HG03175 (cell line): Measurements from ENCODE around the gene NPTXR.
A peak's percentile ranks its signal among the peaks of the same experiment; 100 is the strongest.

Source experiments
- ATAC-seq: cut with Tn5 transposase; IDR thresholded peaks from one replicate; pipeline ENCODE4 v1.9.1; 2021; ENCODE audit warnings: mild to moderate bottlenecking, moderate library complexity; ENCODE audit not compliant: unreplicated experiment

NPTXR gene

GRCh38 chr22:38799265-38800002 is 44.4 kb downstream of the NPTXR start:
- ATAC-seq: no peak

DNA sequence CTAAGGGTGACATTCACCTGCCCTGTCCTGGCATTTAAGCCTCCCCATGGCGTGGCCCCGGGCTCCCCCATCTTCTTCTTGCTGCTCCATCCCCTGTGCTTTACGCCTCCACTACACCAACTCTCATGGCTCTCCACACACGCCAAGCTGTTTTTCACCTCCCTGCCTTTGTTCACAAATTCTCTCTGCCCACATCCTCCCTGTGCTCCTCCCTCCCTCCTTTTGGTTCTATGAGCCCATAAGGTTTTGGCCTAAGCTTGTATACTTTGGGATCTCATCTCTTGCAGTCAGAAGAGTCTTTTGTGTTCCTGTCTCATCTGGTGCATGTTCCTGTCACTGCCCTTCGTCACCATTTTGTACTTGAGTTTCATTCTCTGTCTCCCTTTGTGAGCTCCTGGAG is 45.3 kb downstream of the NPTXR start:
- no peak for ATAC-seq

- no peak for ATAC-seq
Measured at GRCh38 chr22:38796262-38796957, 47.4 kb downstream of the NPTXR start.

DNA sequence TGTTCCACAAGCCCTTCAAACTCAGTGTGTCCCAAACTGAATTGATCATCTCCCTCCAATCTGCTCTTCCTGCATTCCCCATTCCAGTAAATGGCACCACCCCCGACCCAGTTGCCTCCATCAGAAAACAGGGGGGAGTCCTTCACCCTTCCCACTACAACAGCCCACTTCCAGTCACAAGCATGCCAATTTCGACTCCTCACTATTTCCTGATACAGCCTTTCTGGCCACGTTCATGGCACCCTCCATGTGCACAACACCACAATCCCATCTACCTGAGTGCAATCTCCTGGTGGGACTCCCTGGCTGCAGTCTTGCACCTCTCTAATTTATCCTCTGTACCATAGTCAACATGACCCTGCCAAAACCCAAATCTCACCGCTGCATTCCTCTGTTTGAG is 48.3 kb downstream of the NPTXR start:
- ATAC-seq: no peak

GRCh38 chr22:38793721-38794466 is 49.9 kb downstream of the NPTXR start, which contains the start of gene DNAL4:
TSS of gene DNAL4 (minus strand) at chr22:38794143. CDS start at chr22:38782731, 11,412 bp downstream.
- peak; percentile 94 for ATAC-seq

DNA sequence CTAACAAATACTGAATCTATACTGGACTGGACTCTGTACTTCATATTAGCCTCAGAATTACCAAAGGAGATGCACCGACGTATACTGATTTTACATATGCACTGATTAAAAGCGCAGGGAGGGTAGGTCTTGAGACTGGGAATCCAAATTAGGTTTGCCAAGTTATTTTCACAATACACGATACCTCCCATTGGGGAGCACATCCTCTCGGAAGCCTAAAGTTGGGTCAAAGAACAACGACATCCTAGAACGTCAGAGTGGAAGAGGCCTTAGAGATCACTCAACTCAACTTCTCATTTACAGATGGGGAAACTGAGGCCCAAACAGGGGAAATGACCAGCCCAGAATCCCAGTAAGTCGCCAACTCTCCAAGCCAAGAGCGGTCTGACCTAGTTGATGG is 50.5 kb downstream of the NPTXR start:
- no peak for ATAC-seq

- no peak for ATAC-seq
Measured at GRCh38 chr22:38792833-38793232, 51.0 kb downstream of the NPTXR start.

DNA sequence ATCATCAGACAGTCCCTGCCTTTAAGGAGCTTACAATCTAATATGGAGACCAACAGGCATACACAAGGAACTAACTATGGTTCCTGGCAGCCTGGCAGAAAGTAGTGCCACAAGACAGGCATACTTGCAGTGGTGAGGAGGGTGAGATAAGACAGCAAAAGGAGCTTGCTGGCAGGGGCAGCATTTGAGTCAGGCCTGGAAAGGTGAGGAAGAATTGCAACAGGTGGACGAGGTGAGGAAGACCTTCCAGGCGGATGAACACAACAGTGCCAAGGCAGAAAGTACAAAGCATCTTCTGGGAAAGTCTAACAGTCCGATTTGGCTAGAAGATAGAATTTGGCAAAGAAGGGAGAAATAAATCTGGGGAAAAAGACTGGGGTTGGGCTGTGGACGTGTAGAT is 54.2 kb downstream of the NPTXR start:
- ATAC-seq: no peak

- ATAC-seq: no peak
Measured at GRCh38 chr22:38788846-38789245, 55.0 kb downstream of the NPTXR start.

DNA sequence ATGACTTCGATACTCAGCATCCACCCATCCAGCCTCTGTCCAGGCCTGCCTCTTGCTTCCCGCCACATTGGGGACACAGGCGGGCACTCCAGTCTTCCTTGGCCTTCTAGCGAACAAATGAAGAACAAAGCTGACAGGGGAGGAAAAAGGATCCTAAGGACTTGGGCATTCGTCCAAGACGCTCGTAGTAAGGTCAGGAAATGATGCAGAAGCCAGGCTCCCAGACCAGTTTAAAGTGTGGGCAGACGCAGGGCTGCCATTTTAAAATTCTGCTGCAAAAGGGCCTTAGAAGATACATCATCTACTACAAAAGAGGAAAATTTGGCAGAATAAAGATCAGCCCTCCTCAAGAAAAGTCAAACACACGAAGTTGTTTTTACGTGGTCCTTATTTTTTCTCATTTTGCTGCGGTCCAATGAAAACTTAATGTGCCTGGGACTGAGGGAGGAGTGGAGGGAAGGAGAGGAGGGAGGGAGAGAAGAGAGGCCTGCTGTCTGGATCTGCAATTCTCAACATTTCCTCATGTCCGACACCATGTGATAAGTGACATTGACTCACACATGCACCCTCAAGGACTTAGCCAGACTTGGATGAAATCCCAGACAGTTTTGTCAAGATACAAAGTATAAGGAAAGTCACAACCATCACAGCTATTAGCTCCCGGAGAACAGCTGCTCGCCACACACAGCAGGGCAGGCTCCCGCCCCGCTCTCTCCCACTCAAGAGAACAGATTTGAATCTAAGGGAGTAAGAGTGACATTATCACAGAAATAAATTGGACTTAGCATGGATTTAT is 55.6 kb downstream of the NPTXR start:
- no peak for ATAC-seq

GRCh38 chr22:38786631-38787030 is 57.2 kb downstream of the NPTXR start:
- no peak for ATAC-seq

DNA sequence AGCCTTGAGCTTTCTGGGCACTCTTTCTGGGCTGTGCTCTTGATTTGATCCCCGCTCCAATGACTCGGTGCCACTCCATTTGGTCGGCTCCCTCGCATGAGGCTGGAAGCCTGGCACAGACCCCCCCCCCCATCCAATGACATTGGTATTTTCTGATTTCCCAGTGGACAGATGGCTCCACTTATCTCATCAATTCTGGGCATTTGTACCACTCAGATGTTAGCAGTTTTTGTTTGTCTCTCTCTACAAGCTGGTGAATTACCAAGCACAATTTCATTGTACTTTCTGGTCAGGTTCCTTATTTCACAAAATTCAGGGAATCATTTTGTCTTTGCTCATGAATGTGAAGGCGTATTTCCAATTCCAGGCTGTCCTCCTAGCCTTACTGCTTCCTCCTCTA is 59.0 kb downstream of the NPTXR start:
- no peak for ATAC-seq

DNA sequence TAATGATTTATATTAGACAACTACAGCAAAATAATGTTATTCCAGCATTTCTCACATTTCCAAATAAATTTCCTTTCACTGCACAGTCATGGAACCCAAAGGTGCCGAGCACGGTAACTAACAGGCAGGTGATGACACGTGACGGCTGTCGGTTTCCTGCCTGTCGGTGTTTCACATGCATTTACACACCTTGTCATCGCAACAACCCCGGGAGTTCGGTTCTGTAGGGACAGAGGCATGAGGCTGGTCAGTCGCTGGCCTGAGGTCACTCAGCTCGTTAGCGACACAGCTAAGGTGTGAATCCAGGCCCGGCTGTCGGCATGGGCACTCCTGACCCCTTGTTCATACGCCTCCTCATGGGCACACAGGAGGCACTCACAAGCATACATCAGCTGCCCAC is 59.8 kb downstream of the NPTXR start:
- ATAC-seq: no peak

- no peak for ATAC-seq
Measured at GRCh38 chr22:38783095-38783615, 60.7 kb downstream of the NPTXR start.

GRCh38 chr22:38782402-38783094 is 61.3 kb downstream of the NPTXR start:
- ATAC-seq: no peak

- no peak for ATAC-seq
Measured at GRCh38 chr22:38781033-38781432, 62.8 kb downstream of the NPTXR start.

DNA sequence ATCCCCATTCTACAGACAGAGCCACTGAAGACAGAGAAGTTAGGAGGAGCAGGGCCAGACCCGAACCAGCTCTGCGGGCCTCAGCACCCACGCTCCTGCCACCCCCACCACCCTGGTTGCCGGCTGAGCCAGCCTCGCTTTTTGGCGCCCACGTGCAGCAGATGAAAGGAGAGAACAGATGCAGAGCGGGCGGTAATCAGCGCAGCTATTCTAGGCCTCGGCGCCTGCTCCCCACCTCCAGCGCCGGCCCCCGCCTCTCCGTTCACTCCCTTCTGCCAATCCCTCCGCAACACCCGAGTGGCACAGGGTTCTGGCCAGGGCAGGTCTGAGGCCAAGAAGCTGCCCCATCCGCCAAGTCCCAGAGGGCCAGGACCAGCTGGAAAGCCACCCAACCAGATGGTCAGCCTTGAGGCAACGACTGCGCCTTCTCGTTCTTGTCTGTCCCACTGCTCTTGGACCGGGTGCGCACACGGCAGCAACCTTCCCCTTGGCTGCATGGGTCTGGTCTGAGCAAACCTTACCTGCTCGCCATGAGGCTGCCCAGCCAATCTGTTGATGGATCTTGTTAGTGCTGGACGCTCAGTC is 66.6 kb downstream of the NPTXR start:
- no peak for ATAC-seq

DNA sequence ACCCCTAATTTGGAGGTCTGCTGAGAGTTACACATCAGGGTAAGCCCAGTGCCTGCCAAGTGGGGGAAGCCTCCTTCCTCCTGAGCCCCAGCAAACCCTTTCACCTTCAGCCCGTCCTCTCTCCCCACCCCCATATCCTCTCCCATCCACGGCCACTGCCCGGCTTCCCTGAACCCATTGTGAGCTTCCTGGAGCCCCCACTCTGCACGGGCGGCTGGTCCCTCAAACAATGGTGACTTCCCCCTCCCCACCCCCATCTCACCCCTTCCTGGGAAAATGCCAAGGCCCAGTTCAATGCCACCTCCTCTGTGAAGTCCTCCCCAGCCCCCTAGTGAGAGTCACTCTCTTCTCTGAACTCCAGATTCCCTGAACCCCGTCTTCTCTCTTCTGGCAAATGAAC is 67.7 kb downstream of the NPTXR start:
- ATAC-seq: no peak

- no peak for ATAC-seq
Measured at GRCh38 chr22:38775656-38776055, 68.2 kb downstream of the NPTXR start.
